ENCODE results near the gene TMSB10.
A peak's percentile ranks its signal among the peaks of the same experiment; 100 is the strongest.
"Not testable (repeated sequence)": the region's sequence is repeated elsewhere in the genome, so short reads cannot be mapped to it uniquely, and the experiment has no call there.

The TMSB10 gene

DNA sequence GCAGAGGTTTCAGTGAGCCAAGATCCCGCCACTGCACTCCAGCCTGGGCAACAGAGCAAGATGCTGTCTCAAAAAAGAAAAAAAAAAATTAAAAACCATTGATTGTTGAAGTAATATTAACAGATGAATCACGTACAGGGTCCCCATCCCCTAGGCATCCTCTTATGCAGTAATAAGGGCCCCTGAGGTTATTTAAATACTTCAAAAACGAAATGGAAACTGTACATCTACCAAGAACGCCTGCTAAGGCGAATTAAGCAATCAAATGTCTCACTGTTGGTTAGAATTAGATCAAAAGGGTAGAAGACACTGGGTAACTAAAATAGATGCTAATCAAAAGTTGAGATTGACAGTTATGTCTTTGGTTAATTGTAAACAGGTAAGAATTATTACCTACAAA is 32.1 kb upstream of the TMSB10 start:
- H3K79me2 ChIP-seq (ENCODE audit: insufficient read depth, low read depth): no peaks in the 10 kb centered on the region
- no peak overlapping the region for H2AFZ ChIP-seq (ENCODE audit: low read depth)
- H3K4me2 ChIP-seq: no peak overlapping the region
- peaks cover 13% of the 10 kb centered on the region for H3K4me1 ChIP-seq (ENCODE audit: low read depth, poor library complexity, severe bottlenecking)
- H3K27ac ChIP-seq: no peak overlapping the region
- H3K4me3 ChIP-seq (IDR thresholded peaks at IDR 0.05; ENCODE audit: insufficient read depth, low read depth, low read length): no peak overlapping the region
- H3K27me3 ChIP-seq (ENCODE audit: insufficient read depth, low read depth): no peaks in the 10 kb centered on the region
- no peaks in the 10 kb centered on the region for H3K36me3 ChIP-seq (ENCODE audit: insufficient read depth)
- no peak overlapping the region for H3K9ac ChIP-seq
- no peaks in the 10 kb centered on the region for H4K20me1 ChIP-seq (ENCODE audit: insufficient read depth)
- TF ChIP-seq, protein P1, sequence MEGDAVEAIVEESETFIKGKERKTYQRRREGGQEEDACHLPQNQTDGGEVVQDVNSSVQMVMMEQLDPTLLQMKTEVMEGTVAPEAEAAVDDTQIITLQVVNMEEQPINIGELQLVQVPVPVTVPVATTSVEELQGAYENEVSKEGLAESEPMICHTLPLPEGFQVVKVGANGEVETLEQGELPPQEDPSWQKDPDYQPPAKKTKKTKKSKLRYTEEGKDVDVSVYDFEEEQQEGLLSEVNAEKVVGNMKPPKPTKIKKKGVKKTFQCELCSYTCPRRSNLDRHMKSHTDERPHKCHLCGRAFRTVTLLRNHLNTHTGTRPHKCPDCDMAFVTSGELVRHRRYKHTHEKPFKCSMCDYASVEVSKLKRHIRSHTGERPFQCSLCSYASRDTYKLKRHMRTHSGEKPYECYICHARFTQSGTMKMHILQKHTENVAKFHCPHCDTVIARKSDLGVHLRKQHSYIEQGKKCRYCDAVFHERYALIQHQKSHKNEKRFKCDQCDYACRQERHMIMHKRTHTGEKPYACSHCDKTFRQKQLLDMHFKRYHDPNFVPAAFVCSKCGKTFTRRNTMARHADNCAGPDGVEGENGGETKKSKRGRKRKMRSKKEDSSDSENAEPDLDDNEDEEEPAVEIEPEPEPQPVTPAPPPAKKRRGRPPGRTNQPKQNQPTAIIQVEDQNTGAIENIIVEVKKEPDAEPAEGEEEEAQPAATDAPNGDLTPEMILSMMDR (conservative IDR thresholded peaks at IDR 0.05; ENCODE audit: low read depth, low read length): no peak

DNA sequence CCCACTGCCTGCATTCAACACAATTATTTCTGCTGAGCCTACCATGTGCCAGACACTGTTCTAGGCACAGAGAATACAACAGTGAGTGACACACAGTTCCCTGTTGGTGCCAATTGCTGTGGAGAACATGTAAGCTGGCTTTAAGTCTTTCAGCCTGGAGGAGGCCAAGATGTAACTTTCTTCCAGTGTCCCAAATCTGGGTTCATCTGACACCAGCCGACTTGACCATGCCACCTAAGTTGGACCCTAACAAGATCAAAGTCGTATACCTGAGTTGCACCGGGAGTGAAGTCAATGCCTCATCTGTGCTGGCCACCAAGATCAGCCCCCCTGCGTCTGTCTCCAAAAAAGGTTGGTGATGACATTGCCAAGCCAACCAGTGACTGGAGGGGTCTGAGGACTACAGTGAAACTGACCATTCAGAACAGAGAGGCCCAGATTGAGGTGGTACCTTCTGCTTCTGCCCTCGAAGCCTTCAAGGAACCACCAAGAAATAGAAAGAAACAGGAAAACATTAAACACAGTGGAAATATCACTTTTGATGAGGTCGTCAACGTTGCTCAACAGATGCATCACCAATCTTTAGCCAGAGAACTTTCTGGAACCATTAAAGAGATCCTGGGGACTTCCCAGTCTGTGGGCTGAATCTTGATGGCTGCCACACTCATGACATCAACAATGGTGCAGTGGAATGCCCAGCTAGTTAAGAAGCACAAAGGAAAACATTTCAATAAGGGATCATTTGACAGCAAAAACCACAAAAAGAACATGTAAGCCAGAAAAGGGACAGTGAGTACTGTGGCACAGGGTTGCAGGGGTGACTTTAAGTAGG is 30.9 kb upstream of the TMSB10 start:
- H3K4me2 ChIP-seq: peak overlapping the region; percentile 23
- H3K9ac ChIP-seq: no peak overlapping the region
- TF ChIP-seq, protein P1 (conservative IDR thresholded peaks at IDR 0.05; ENCODE audit: low read depth, low read length): no peak
- no peaks in the 10 kb centered on the region for H3K79me2 ChIP-seq (ENCODE audit: insufficient read depth, low read depth)
- H3K27me3 ChIP-seq (ENCODE audit: insufficient read depth, low read depth): no peaks in the 10 kb centered on the region
- no peak overlapping the region for H2AFZ ChIP-seq (ENCODE audit: low read depth)
- H3K27ac ChIP-seq: no peak overlapping the region
- no peaks in the 10 kb centered on the region for H4K20me1 ChIP-seq (ENCODE audit: insufficient read depth)
- no peak overlapping the region for H3K4me3 ChIP-seq (IDR thresholded peaks at IDR 0.05; ENCODE audit: insufficient read depth, low read depth, low read length)
- no peaks in the 10 kb centered on the region for H3K36me3 ChIP-seq (ENCODE audit: insufficient read depth)
- H3K4me1 ChIP-seq (ENCODE audit: low read depth, poor library complexity, severe bottlenecking): peaks cover 13% of the 10 kb centered on the region

DNA sequence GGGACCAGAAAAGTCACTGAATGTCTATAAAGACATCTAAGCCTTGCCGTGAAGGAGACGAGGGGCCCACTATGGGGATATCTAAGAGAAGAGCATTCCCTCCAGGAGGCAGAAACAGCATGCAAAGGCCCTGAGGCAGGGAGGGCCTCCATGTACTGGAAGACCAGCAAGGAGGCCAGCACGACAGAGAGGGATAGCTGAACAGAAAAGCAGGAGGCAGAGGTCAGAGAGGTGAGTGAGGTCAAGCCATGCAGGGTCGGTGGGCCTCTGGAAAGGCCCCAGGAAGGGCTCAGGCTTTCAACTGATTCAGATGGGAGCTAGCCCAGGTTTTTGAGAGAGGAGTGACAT is 30.3 kb upstream of the TMSB10 start:
- H3K9ac ChIP-seq: no peak overlapping the region
- H3K36me3 ChIP-seq (ENCODE audit: insufficient read depth): no peaks in the 10 kb centered on the region
- H3K27ac ChIP-seq: no peak overlapping the region
- H3K79me2 ChIP-seq (ENCODE audit: insufficient read depth, low read depth): no peaks in the 10 kb centered on the region
- H3K4me1 ChIP-seq (ENCODE audit: low read depth, poor library complexity, severe bottlenecking): peaks cover 13% of the 10 kb centered on the region
- H4K20me1 ChIP-seq (ENCODE audit: insufficient read depth): no peaks in the 10 kb centered on the region
- TF ChIP-seq, protein P1 (conservative IDR thresholded peaks at IDR 0.05; ENCODE audit: low read depth, low read length): no peak
- H2AFZ ChIP-seq (ENCODE audit: low read depth): no peak overlapping the region
- no peak overlapping the region for H3K4me3 ChIP-seq (IDR thresholded peaks at IDR 0.05; ENCODE audit: insufficient read depth, low read depth, low read length)
- H3K4me2 ChIP-seq: peak overlapping the region; percentile 23; the same call in 1 of the 2 replicates
- H3K27me3 ChIP-seq (ENCODE audit: insufficient read depth, low read depth): peaks cover 3% of the 10 kb centered on the region; the same call in 1 of the 2 replicates

DNA sequence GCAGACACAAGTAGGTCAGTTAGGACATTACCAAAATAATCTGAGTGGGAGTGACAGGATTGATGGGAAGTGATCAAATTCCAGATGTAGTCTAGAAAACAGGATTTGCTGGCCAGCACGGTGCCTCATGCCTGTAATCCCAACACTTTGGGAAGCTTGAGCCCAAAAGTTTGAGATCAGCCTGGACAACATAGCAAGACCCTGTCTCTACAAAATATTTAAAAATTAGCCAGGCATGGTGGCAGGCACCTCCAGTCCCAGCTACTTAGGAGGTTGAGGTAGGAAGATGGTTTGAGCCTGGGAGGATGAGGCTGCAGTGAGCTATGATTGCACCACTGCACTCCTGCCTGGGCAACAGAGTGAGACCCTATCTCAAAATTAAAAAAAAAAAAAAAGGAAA is 29.8 kb upstream of the TMSB10 start:
- not testable (repeated sequence) for H3K27ac ChIP-seq; H3K9ac ChIP-seq; H3K27me3 ChIP-seq (ENCODE audit: insufficient read depth, low read depth); H3K36me3 ChIP-seq (ENCODE audit: insufficient read depth); H4K20me1 ChIP-seq (ENCODE audit: insufficient read depth); H3K4me3 ChIP-seq (IDR thresholded peaks at IDR 0.05; ENCODE audit: insufficient read depth, low read depth, low read length); H3K4me2 ChIP-seq; H3K79me2 ChIP-seq (ENCODE audit: insufficient read depth, low read depth); H2AFZ ChIP-seq (ENCODE audit: low read depth)
- peaks cover 13% of the 10 kb centered on the region for H3K4me1 ChIP-seq (ENCODE audit: low read depth, poor library complexity, severe bottlenecking)

DNA sequence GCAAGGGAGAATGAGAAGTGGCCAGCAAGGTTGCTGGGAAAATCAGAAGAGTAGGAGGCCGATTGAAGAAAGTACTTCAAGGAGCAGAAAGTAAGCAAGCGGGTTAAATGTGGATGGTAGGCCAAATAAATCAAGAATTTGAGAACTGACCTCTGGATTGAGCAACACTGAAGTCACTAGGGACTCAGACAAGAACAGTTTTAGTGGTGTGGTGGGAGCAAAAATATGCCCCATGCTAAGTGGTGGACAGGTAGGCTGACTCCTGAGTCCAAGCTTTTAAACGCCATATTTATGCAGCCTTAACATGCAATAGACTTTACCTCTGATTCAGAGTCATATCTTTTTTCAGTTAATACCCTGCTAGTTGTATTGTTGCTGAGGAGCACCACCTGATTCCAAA is 29.1 kb upstream of the TMSB10 start:
- Histone ChIP-seq H3K27ac (no peak overlapping the region), H3K36me3 (ENCODE audit: insufficient read depth) (no peaks in the 10 kb centered on the region), H3K4me2 (no peak overlapping the region), H3K27me3 (ENCODE audit: insufficient read depth, low read depth) (peaks cover 8% of the 10 kb centered on the region; the same call in 1 of the 2 replicates), H3K9ac (no peak overlapping the region), H3K79me2 (ENCODE audit: insufficient read depth, low read depth) (no peaks in the 10 kb centered on the region), H4K20me1 (ENCODE audit: insufficient read depth) (no peaks in the 10 kb centered on the region), H3K4me3 (IDR thresholded peaks at IDR 0.05; ENCODE audit: insufficient read depth, low read depth, low read length) (no peak overlapping the region), H3K4me1 (ENCODE audit: low read depth, poor library complexity, severe bottlenecking) (peaks cover 13% of the 10 kb centered on the region), H2AFZ (ENCODE audit: low read depth) (no peak overlapping the region)
- TF ChIP-seq, protein P1 (conservative IDR thresholded peaks at IDR 0.05; ENCODE audit: low read depth, low read length): no peak
